GM12878 (cell line): ENCODE data around the gene SRBD1.

Experiments
- ATF2 ChIP-seq: IDR thresholded peaks from 2 replicates; pipeline ENCODE4 v1.6.1; 2012; ENCODE audit warnings: low read length, inconsistent platforms
- CEBPB ChIP-seq, 2 experiments: fragments of 150-350 bp in 1 of 2; IDR thresholded peaks; 2 replicates each; pipeline ENCODE4 v1.6.1; 2012 to 2014; ENCODE audit warnings: low read depth in 2 of 2, low read length in 2 of 2, borderline replicate concordance in 1 of 2, inconsistent platforms in 1 of 2
- CREB1 ChIP-seq: IDR thresholded peaks from 2 replicates; pipeline ENCODE4 v1.6.1; 2012; ENCODE audit warnings: low read depth, mild to moderate bottlenecking, inconsistent platforms
- CTCF ChIP-seq, 3 experiments: IDR thresholded peaks in 2 of 3; conservative IDR thresholded peaks in 1 of 3; 2 replicates each; pipeline ENCODE4 v1.5.1; 2011; ENCODE audit warnings: low read depth in 3 of 3, low read length in 3 of 3, mild to moderate bottlenecking in 3 of 3, control low read depth in 2 of 3, moderate library complexity in 2 of 3, inconsistent platforms in 1 of 3, mixed read lengths in 1 of 3; ENCODE audit not compliant: control insufficient read depth in 2 of 3, insufficient read depth in 1 of 3; ENCODE audit errors: extremely low read depth in 1 of 3
- EZH2 ChIP-seq: IDR thresholded peaks from 2 replicates; pipeline ENCODE4 v1.6.1; 2012; ENCODE audit warnings: low read depth, mild to moderate bottlenecking, control low read depth, inconsistent platforms, low read length, borderline replicate concordance; ENCODE audit not compliant: control insufficient read depth
- JUND ChIP-seq: IDR thresholded peaks from 2 replicates; pipeline ENCODE4 v1.6.1; 2012; ENCODE audit warnings: low read depth, mild to moderate bottlenecking, low read length, improper control_type of control experiment, moderate library complexity
- KAT2A ChIP-seq: conservative IDR thresholded peaks from 2 replicates; pipeline ENCODE4 v1.6.1; 2011; ENCODE audit warnings: low read depth, low read length; ENCODE audit not compliant: control insufficient read depth
- KLF5 ChIP-seq: fragments of 450-650 bp; IDR thresholded peaks from 2 replicates; pipeline ENCODE4 v1.6.1; 2014; ENCODE audit warnings: mild to moderate bottlenecking; ENCODE audit not compliant: partially characterized antibody
- NFYB ChIP-seq: IDR thresholded peaks from 2 replicates; pipeline ENCODE4 v1.6.1; 2011; ENCODE audit warnings: low read depth, mild to moderate bottlenecking, low read length, improper control_type of control experiment, moderate library complexity; ENCODE audit not compliant: insufficient read depth
- POLR2AphosphoS2 ChIP-seq: IDR thresholded peaks from 2 replicates; pipeline ENCODE4 v1.6.1; 2011; ENCODE audit warnings: low read depth, mild to moderate bottlenecking, low read length, improper control_type of control experiment, moderate library complexity
- POLR2AphosphoS5 ChIP-seq: IDR thresholded peaks from 2 replicates; pipeline ENCODE4 v1.6.1; 2011; ENCODE audit warnings: mild to moderate bottlenecking, low read length, inconsistent platforms
- RCOR1 ChIP-seq: conservative IDR thresholded peaks from 2 replicates; pipeline ENCODE4 v1.6.1; 2012; ENCODE audit warnings: low read depth, low read length, improper control_type of control experiment
- STAT1 ChIP-seq: fragments of 450-650 bp; conservative IDR thresholded peaks from 2 replicates; pipeline ENCODE4 v1.6.1; 2014; ENCODE audit warnings: antibody characterized with exemption, mild to moderate bottlenecking
- YY1 ChIP-seq: IDR thresholded peaks from 2 replicates; pipeline ENCODE4 v1.6.1; 2011; ENCODE audit warnings: low read depth, mild to moderate bottlenecking, low read length

GRCh38 chr2:45631319-45631718, 20.3 kb upstream of the SRBD1 start:
- no peak for TF ChIP-seq YY1
- no peak for TF ChIP-seq RCOR1
- no peak for TF ChIP-seq KLF5
- no peak for TF ChIP-seq POLR2AphosphoS2
- TF ChIP-seq EZH2 = no peak
- no peak for TF ChIP-seq POLR2AphosphoS5
- no peak for TF ChIP-seq CREB1
- no peak for TF ChIP-seq CEBPB (IDR thresholded peaks at IDR 0.05; ENCODE audit: borderline replicate concordance in 1 of 2, low read depth in 2 of 2, low read length in 2 of 2)
- no peak for TF ChIP-seq JUND
- TF ChIP-seq CTCF (IDR thresholded peaks at IDR 0.05 in 2 of 3, conservative IDR thresholded peaks at IDR 0.05 in 1 of 3; ENCODE audit: control insufficient read depth in 2 of 3, extremely low read depth in 1 of 3, insufficient read depth in 1 of 3, low read depth in 3 of 3, low read length in 3 of 3) = no peak
- TF ChIP-seq ATF2 = no peak
- TF ChIP-seq KAT2A = no peak
- TF ChIP-seq STAT1 = no peak
- no peak for TF ChIP-seq NFYB
